WTC11 (cell line): ENCODE data around the gene MAGI2. TPM values are rescaled to one million over a fixed set of nuclear protein-coding genes. Genes with fewer than 3 reads are reported as not detected.

Experiments used
- ATAC-seq: fragments of 200-7000 bp; cut with Tn5 transposase; 2 replicates; pipeline ENCODE4 v1.10.0; 2021; ENCODE audit warnings: mild to moderate bottlenecking, moderate library complexity
- CTCF ChIA-PET: fragments of 300-600 bp; sonication (Branson Sonifier 250); formaldehyde crosslinking; loops from one replicate; lab custom pipeline; 2021; ENCODE audit warnings: antibody characterized with exemption; lab: Charles Lee
- POLR2A ChIA-PET: fragments of 350-600 bp; sonication (Branson Sonifier 250); formaldehyde crosslinking; loops from one replicate; lab custom pipeline; 2021; ENCODE audit warnings: antibody characterized with exemption; lab: Charles Lee
- DNase-seq: peaks from one replicate; pipeline ENCODE4 v3.0.0; 2021; ENCODE audit warnings: low spot score
- H3K27ac Mint-ChIP-seq: 2 replicates; pipeline ENCODE4 v1.8.0; 2021; ENCODE audit warnings: mixed read lengths
- H3K27me3 Mint-ChIP-seq: 2 replicates; pipeline ENCODE4 v1.8.0; 2021; ENCODE audit warnings: low read depth, mild to moderate bottlenecking, moderate library complexity, mixed read lengths
- H3K36me3 Mint-ChIP-seq: 2 replicates; pipeline ENCODE4 v1.8.0; 2021; ENCODE audit warnings: mixed read lengths
- H3K4me1 Mint-ChIP-seq: 2 replicates; pipeline ENCODE4 v1.8.0; 2022; ENCODE audit warnings: mixed read lengths
- H3K4me3 Mint-ChIP-seq: 2 replicates; pipeline ENCODE4 v1.8.0; 2021; ENCODE audit warnings: mild to moderate bottlenecking, moderate library complexity, mixed read lengths
- H3K9me3 Mint-ChIP-seq: 2 replicates; pipeline ENCODE4 v1.8.0; 2021; ENCODE audit warnings: mixed read lengths
- AR ChIP-seq: fragments of 250-450 bp; sonication (Bioruptor Pico); IDR thresholded peaks from 2 replicates; pipeline ENCODE4 v1.9.0; 2021; ENCODE audit warnings: mild to moderate bottlenecking
- CDX4 ChIP-seq: fragments of 250-450 bp; sonication (Bioruptor Pico); IDR thresholded peaks from 2 replicates; pipeline ENCODE4 v1.9.0; 2021; ENCODE audit warnings: moderate library complexity, mild to moderate bottlenecking, inconsistent platforms, borderline replicate concordance
- CREB1 ChIP-seq: sonication (generic); formaldehyde crosslinking; IDR thresholded peaks from 2 replicates; pipeline ENCODE4 v1.8.0; 2023; ENCODE audit warnings: mild to moderate bottlenecking, missing genetic modification reagents
- E2F1 ChIP-seq: sonication (generic); formaldehyde crosslinking; IDR thresholded peaks from 2 replicates; pipeline ENCODE4 v1.8.0; 2022; ENCODE audit warnings: mild to moderate bottlenecking, missing genetic modification reagents
- E2F4 ChIP-seq: sonication (generic); formaldehyde crosslinking; IDR thresholded peaks from 2 replicates; pipeline ENCODE4 v1.8.1; 2022; ENCODE audit warnings: low read depth, mild to moderate bottlenecking, moderate library complexity, missing genetic modification reagents, borderline replicate concordance
- E2F5 ChIP-seq: sonication (generic); formaldehyde crosslinking; IDR thresholded peaks from 2 replicates; pipeline ENCODE4 v1.8.1; 2022; ENCODE audit warnings: mild to moderate bottlenecking, moderate library complexity, missing genetic modification reagents
- ERG ChIP-seq: fragments of 250-450 bp; sonication (Bioruptor Pico); IDR thresholded peaks from 2 replicates; pipeline ENCODE4 v1.8.0; 2021; ENCODE audit warnings: mild to moderate bottlenecking
- ESRRA ChIP-seq: sonication (generic); formaldehyde crosslinking; IDR thresholded peaks from 2 replicates; pipeline ENCODE4 v1.8.1; 2022; ENCODE audit warnings: mild to moderate bottlenecking, missing genetic modification reagents, borderline replicate concordance
- FOXJ3 ChIP-seq: sonication (generic); formaldehyde crosslinking; IDR thresholded peaks from 2 replicates; pipeline ENCODE4 v1.9.0; 2021; ENCODE audit warnings: missing genetic modification reagents, mild to moderate bottlenecking, borderline replicate concordance
- GTF2I ChIP-seq: fragments of 250-450 bp; sonication (Bioruptor Pico); conservative IDR thresholded peaks from 2 replicates; pipeline ENCODE4 v1.4.0; 2021; ENCODE audit warnings: mild to moderate bottlenecking
- OVOL2 ChIP-seq: fragments of 250-450 bp; sonication (Bioruptor Pico); IDR thresholded peaks from 2 replicates; pipeline ENCODE4 v1.9.0; 2021; ENCODE audit warnings: mild to moderate bottlenecking, borderline replicate concordance
- SMAD4 ChIP-seq: sonication (generic); formaldehyde crosslinking; IDR thresholded peaks from 2 replicates; pipeline ENCODE4 v1.8.0; 2022; ENCODE audit warnings: mild to moderate bottlenecking, missing genetic modification reagents
- SP1 ChIP-seq: sonication (generic); formaldehyde crosslinking; conservative IDR thresholded peaks from 2 replicates; pipeline ENCODE4 v1.8.1; 2022; ENCODE audit warnings: missing genetic modification reagents
- TCF7 ChIP-seq: sonication (generic); formaldehyde crosslinking; IDR thresholded peaks from 2 replicates; pipeline ENCODE4 v1.8.0; 2022; ENCODE audit warnings: mild to moderate bottlenecking, low read depth, missing genetic modification reagents, moderate library complexity
- TEAD1 ChIP-seq: sonication (generic); formaldehyde crosslinking; IDR thresholded peaks from 2 replicates; pipeline ENCODE4 v1.8.0; 2022; ENCODE audit warnings: mild to moderate bottlenecking, missing genetic modification reagents
- TP53 ChIP-seq: sonication (generic); formaldehyde crosslinking; IDR thresholded peaks from 2 replicates; pipeline ENCODE4 v1.8.1; 2023; ENCODE audit warnings: mild to moderate bottlenecking, missing genetic modification reagents
- ZBTB43 ChIP-seq: sonication (generic); formaldehyde crosslinking; IDR thresholded peaks from 2 replicates; pipeline ENCODE4 v1.8.1; 2023; ENCODE audit warnings: mild to moderate bottlenecking, missing genetic modification reagents
- ZMAT4 ChIP-seq: fragments of 250-450 bp; sonication (Bioruptor Pico); IDR thresholded peaks from 2 replicates; pipeline ENCODE4 v1.9.0; 2021; ENCODE audit warnings: mild to moderate bottlenecking
- ZNF263 ChIP-seq: sonication (generic); formaldehyde crosslinking; IDR thresholded peaks from 2 replicates; pipeline ENCODE4 v1.8.1; 2022; ENCODE audit warnings: low read depth, mild to moderate bottlenecking, moderate library complexity, missing genetic modification reagents
- ZNF416 ChIP-seq: fragments of 250-450 bp; sonication (Bioruptor Pico); IDR thresholded peaks from 2 replicates; pipeline ENCODE4 v1.9.0; 2021; ENCODE audit warnings: mild to moderate bottlenecking, inconsistent platforms
- ZNF425 ChIP-seq: fragments of 250-450 bp; sonication (Bioruptor Pico); conservative IDR thresholded peaks from 2 replicates; pipeline ENCODE4 v1.9.0; 2021; ENCODE audit warnings: mild to moderate bottlenecking
- ZNF512 ChIP-seq: sonication (generic); formaldehyde crosslinking; IDR thresholded peaks from 2 replicates; pipeline ENCODE4 v1.8.1; 2022; ENCODE audit warnings: missing genetic modification reagents, borderline replicate concordance
- total RNA-seq: library from RNA; stranded (reverse); gene quantifications from 3 replicates; pipeline ENCODE4 v1.2.3, GENCODE V29; 2021

MAGI2 gene
- total RNA-seq, 1 experiment from 2014 or later, result 26.6 TPM

- POLR2A ChIA-PET, result no interaction called here
- Mint-ChIP-seq H3K4me3 (no peak overlapping the region), H3K36me3 (no peaks in the 10 kb centered on the region), H3K27me3 (no peaks in the 10 kb centered on the region), H3K4me1 (peaks cover 5% of the 10 kb centered on the region; the same call in 1 of the 2 replicates), H3K27ac (no peak overlapping the region), H3K9me3 (no peaks in the 10 kb centered on the region)
- no peak for DNase-seq
- ATAC-seq, result no peak
- TF ChIP-seq ESRRA, result no peak
- no peak for TF ChIP-seq ZNF416
- TF ChIP-seq E2F4 (CRISPR knock-in tag), result no peak
- TF ChIP-seq TEAD1 (CRISPR knock-in tag), result no peak
- no peak for TF ChIP-seq FOXJ3 (CRISPR knock-in tag)
- TF ChIP-seq E2F5 (CRISPR knock-in tag), result no peak
- TF ChIP-seq ZMAT4 (CRISPR knock-in tag), result no peak
- CTCF ChIA-PET, result no interaction called here
These were observed 253.5 kb downstream of the MAGI2 start for GRCh38 chr7:79199961-79200360.

- DNase-seq (no peak), ATAC-seq (no peak)
- no peak for TF ChIP-seq OVOL2 (CRISPR knock-in tag)
- no peak for TF ChIP-seq E2F1 (CRISPR knock-in tag)
- TF ChIP-seq CDX4 (CRISPR knock-in tag), result no peak
- no peak for TF ChIP-seq ERG (CRISPR knock-in tag)
- TF ChIP-seq CREB1 (CRISPR knock-in tag), result no peak
- TF ChIP-seq GTF2I (CRISPR knock-in tag), result no peak
- no peak for TF ChIP-seq TP53 (CRISPR knock-in tag)
- TF ChIP-seq SP1 (CRISPR knock-in tag), result no peak
- TF ChIP-seq ZNF425 (CRISPR knock-in tag), result no peak
- TF ChIP-seq ZNF263 (CRISPR knock-in tag), result no peak
- TF ChIP-seq ZBTB43 (CRISPR knock-in tag), result no peak
- no peak for TF ChIP-seq ZNF512 (CRISPR knock-in tag)
- no peak for TF ChIP-seq TEAD1 (CRISPR knock-in tag)
- no peak for TF ChIP-seq AR (CRISPR knock-in tag)
- TF ChIP-seq SMAD4, result no peak
- no peak for TF ChIP-seq TCF7
- Mint-ChIP-seq H3K9me3 (no peaks in the 10 kb centered on the region), H3K4me3 (no peak overlapping the region), H3K4me1 (peaks cover 6% of the 10 kb centered on the region; the same call in 1 of the 2 replicates), H3K27ac (no peak overlapping the region), H3K36me3 (no peaks in the 10 kb centered on the region), H3K27me3 (no peaks in the 10 kb centered on the region)
- CTCF ChIA-PET, result no interaction called here
- POLR2A ChIA-PET, result no interaction called here
These were observed 254.2 kb downstream of the MAGI2 start for GRCh38 chr7:79199266-79199665.
